Liver (tissue), 9 donors: Measurements from ENCODE around the gene HEXB. TPM values are rescaled to one million over a fixed set of nuclear protein-coding genes. Genes with fewer than 3 reads are reported as not detected.

Source experiments
- DNase-seq: peaks from one replicate; pipeline ENCODE4 v3.0.0-alpha.2; 2017; ENCODE audit warnings: low spot score
- H3K27ac ChIP-seq, 2 donors: one replicate each; pipeline ENCODE4 v1.7.0; 2013; ENCODE audit warnings: inconsistent platforms in 2 of 2, low read length in 2 of 2, control low read depth in 1 of 2, low read depth in 1 of 2, mild to moderate bottlenecking in 1 of 2
- H3K27me3 ChIP-seq, 4 donors: one replicate each; pipeline versions ENCODE4 v1.6.1 to v1.7.0; 2013; ENCODE audit warnings: low read length in 3 of 4, inconsistent platforms in 1 of 4, mild to moderate bottlenecking in 1 of 4, moderate library complexity in 1 of 4; ENCODE audit not compliant: control insufficient read depth in 4 of 4, insufficient read depth in 4 of 4
- H3K36me3 ChIP-seq, 4 donors: one replicate each; pipeline versions ENCODE4 v1.6.1 to v1.7.0; 2013; ENCODE audit warnings: low read length in 3 of 4, mild to moderate bottlenecking in 3 of 4, low read depth in 1 of 4, moderate library complexity in 1 of 4; ENCODE audit not compliant: control insufficient read depth in 4 of 4, insufficient read depth in 3 of 4
- H3K4me1 ChIP-seq, 4 donors: one replicate each; pipeline versions ENCODE4 v1.6.1 to v1.7.0; 2013; ENCODE audit warnings: low read length in 3 of 4, mild to moderate bottlenecking in 3 of 4, moderate library complexity in 1 of 4; ENCODE audit not compliant: control insufficient read depth in 4 of 4, insufficient read depth in 4 of 4
- H3K4me3 ChIP-seq, 3 donors: one replicate each; pipeline versions ENCODE4 v1.6.1 to v1.7.0; 2013; ENCODE audit warnings: low read length in 3 of 3, control low read depth in 1 of 3, low read depth in 1 of 3, mild to moderate bottlenecking in 1 of 3
- H3K9ac ChIP-seq, 2 donors: one replicate each; pipeline ENCODE4 v1.7.0; 2013; ENCODE audit warnings: low read length in 2 of 2, mild to moderate bottlenecking in 2 of 2, moderate library complexity in 2 of 2, control low read depth in 1 of 2, low read depth in 1 of 2
- H3K9me3 ChIP-seq, 4 donors: one replicate each; pipeline versions ENCODE4 v1.6.1 to v1.7.0; 2013; ENCODE audit warnings: low read length in 3 of 4; ENCODE audit not compliant: control insufficient read depth in 4 of 4
- ATF3 ChIP-seq: IDR thresholded peaks from 2 replicates; pipeline ENCODE4 v1.6.1; 2016; ENCODE audit warnings: antibody characterized with exemption
- EGR1 ChIP-seq, 2 donors: IDR thresholded peaks; 2 replicates each; pipeline ENCODE4 v1.6.1; 2016 to 2018; ENCODE audit warnings: antibody characterized with exemption in 2 of 2, low read depth in 2 of 2
- FOXA1 ChIP-seq: IDR thresholded peaks from 2 replicates; pipeline ENCODE4 v1.6.1; 2016; ENCODE audit warnings: antibody characterized with exemption
- GABPA ChIP-seq, 2 donors: IDR thresholded peaks in 1 of 2; conservative IDR thresholded peaks in 1 of 2; 2 replicates each; pipeline ENCODE4 v1.6.1; 2016; ENCODE audit warnings: antibody characterized with exemption in 2 of 2, mild to moderate bottlenecking in 1 of 2, moderate library complexity in 1 of 2
- HNF4A ChIP-seq, 2 donors: conservative IDR thresholded peaks; 2 replicates each; pipeline ENCODE4 v1.6.1; 2016; ENCODE audit warnings: antibody characterized with exemption in 2 of 2, mild to moderate bottlenecking in 2 of 2
- HNF4G ChIP-seq: IDR thresholded peaks from 2 replicates; pipeline ENCODE4 v1.6.1; 2016; ENCODE audit warnings: antibody characterized with exemption
- JUND ChIP-seq, 2 donors: IDR thresholded peaks; 2 replicates each; pipeline ENCODE4 v1.6.1; 2016; ENCODE audit warnings: antibody characterized with exemption in 2 of 2
- MAX ChIP-seq: IDR thresholded peaks from 2 replicates; pipeline ENCODE4 v1.6.1; 2016; ENCODE audit warnings: antibody characterized with exemption
- NR2F2 ChIP-seq: IDR thresholded peaks from 2 replicates; pipeline ENCODE4 v1.6.1; 2016; ENCODE audit warnings: antibody characterized with exemption
- RAD21 ChIP-seq, 2 donors: IDR thresholded peaks; 2 replicates each; pipeline ENCODE4 v1.6.1; 2016; ENCODE audit warnings: antibody characterized with exemption in 2 of 2, mild to moderate bottlenecking in 2 of 2
- REST ChIP-seq: IDR thresholded peaks from 2 replicates; pipeline ENCODE4 v1.6.1; 2016; ENCODE audit warnings: antibody characterized with exemption, mild to moderate bottlenecking
- RXRA ChIP-seq, 2 donors: IDR thresholded peaks; 2 replicates each; pipeline ENCODE4 v1.6.1; 2017 to 2018; ENCODE audit warnings: antibody characterized with exemption in 2 of 2, mild to moderate bottlenecking in 1 of 2
- SP1 ChIP-seq: IDR thresholded peaks from 2 replicates; pipeline ENCODE4 v1.6.1; 2018; ENCODE audit warnings: antibody characterized with exemption, mild to moderate bottlenecking
- TAF1 ChIP-seq: conservative IDR thresholded peaks from 2 replicates; pipeline ENCODE4 v1.6.1; 2016; ENCODE audit warnings: antibody characterized with exemption, mild to moderate bottlenecking
- YY1 ChIP-seq: IDR thresholded peaks from 2 replicates; pipeline ENCODE4 v1.6.1; 2016; ENCODE audit warnings: antibody characterized with exemption, mild to moderate bottlenecking
- ZBTB33 ChIP-seq: IDR thresholded peaks from 2 replicates; pipeline ENCODE4 v1.6.1; 2016; ENCODE audit warnings: antibody characterized with exemption
- WGBS: extraction: QIAGEN DNeasy Blood & Tissue Kit; methylation state at CpG from one replicate; pipeline ENCODE4 v1.1.7; 2013; 5-methylcytosine and 5-hydroxymethylcytosine counted together
- polyA plus RNA-seq, 2 donors: library from polyadenylated mRNA; stranded (reverse) in 1 of 2; unstranded in 1 of 2; fragments of 200-250 nt in 1 of 2; fragments of >200 nt in 1 of 2; fragmentation: Nextera tagmentation in 1 of 2; extraction: Ambion mirVana in 1 of 2; gene quantifications; one replicate each; pipeline versions ENCODE4 v1.2.1 to v1.2.3, GENCODE V29; 2013 to 2015
- total RNA-seq, 2 donors: library from RNA; depleted of rRNA; stranded (reverse); fragments of >200 nt; gene quantifications; one replicate each; pipeline ENCODE4 v1.2.3, GENCODE V29; 2014
- donor health status: healthy.
- donor health status: healthy.
- donor health status: healthy.
- donor health status: healthy.
- donor health status: healthy.

Gene HEXB
- total and polyA plus RNA-seq, 4 donors = 67.7 to 84.5 (median 76.2) TPM

GRCh38 chr5:74669821-74670220, 15.2 kb upstream of the HEXB start:
- no peaks in the 10 kb centered on the region for H3K36me3 ChIP-seq
- WGBS = 81% methylated on average over 2 of the region's 2 CpGs
- DNase-seq = no peak
- peaks cover 0 to 8% (median 4%) of the 10 kb centered on the region in 4 donors for H3K4me1 ChIP-seq
- H3K27me3 ChIP-seq = no peaks in the 10 kb centered on the region
- H3K9me3 ChIP-seq = no peaks in the 10 kb centered on the region
- H3K9ac ChIP-seq = no peak overlapping the region
- no peak overlapping the region for H3K27ac ChIP-seq
- no peak overlapping the region for H3K4me3 ChIP-seq
- TF ChIP-seq HNF4A (conservative IDR thresholded peaks at IDR 0.05) (no peak), YY1 (no peak), TAF1 (no peak), EGR1 (IDR thresholded peaks at IDR 0.05; ENCODE audit: low read depth in 2 of 2) (no peak), ATF3 (no peak), ZBTB33 (no peak), RAD21 (IDR thresholded peaks at IDR 0.05) (no peak), MAX (no peak), GABPA (IDR thresholded peaks at IDR 0.05 in 1 of 2, conservative IDR thresholded peaks at IDR 0.05 in 1 of 2) (no peak), HNF4G (no peak), REST (no peak), NR2F2 (no peak), SP1 (no peak), FOXA1 (no peak), JUND (IDR thresholded peaks at IDR 0.05) (no peak)

GRCh38 chr5:74670396-74671038, 14.5 kb upstream of the HEXB start:
- DNase-seq = no peak
- Histone ChIP-seq H3K27ac (no peak overlapping the region), H3K4me1 (peaks cover 0 to 8% (median 4%) of the 10 kb centered on the region in 4 donors), H3K9me3 (no peaks in the 10 kb centered on the region), H3K27me3 (no peaks in the 10 kb centered on the region), H3K36me3 (no peaks in the 10 kb centered on the region), H3K9ac (no peak overlapping the region), H3K4me3 (no peak overlapping the region)
- WGBS = 91% methylated on average over 11 of the region's 11 CpGs
- TF ChIP-seq REST = no peak
- no peak for TF ChIP-seq MAX
- TF ChIP-seq TAF1 = no peak
- no peak for TF ChIP-seq ATF3
- no peak for TF ChIP-seq RXRA (IDR thresholded peaks at IDR 0.05)
- TF ChIP-seq HNF4G = no peak
- TF ChIP-seq JUND (IDR thresholded peaks at IDR 0.05) = no peak
- TF ChIP-seq YY1 = no peak
